Stimulated activated CD4-positive, alpha-beta T cell treated with anti-CD3 and anti-CD28 coated beads, Interleukin-4, amount 100 ng/mL, for 24 hours (primary cell): Measurements from ENCODE around the gene SIPA1L2.
A peak's percentile ranks its signal among the peaks of the same experiment; 100 is the strongest.

Source experiments
- DNase-seq: peaks from one replicate; pipeline ENCODE4 v3.0.0-alpha.2; 2020

Gene SIPA1L2

DNA sequence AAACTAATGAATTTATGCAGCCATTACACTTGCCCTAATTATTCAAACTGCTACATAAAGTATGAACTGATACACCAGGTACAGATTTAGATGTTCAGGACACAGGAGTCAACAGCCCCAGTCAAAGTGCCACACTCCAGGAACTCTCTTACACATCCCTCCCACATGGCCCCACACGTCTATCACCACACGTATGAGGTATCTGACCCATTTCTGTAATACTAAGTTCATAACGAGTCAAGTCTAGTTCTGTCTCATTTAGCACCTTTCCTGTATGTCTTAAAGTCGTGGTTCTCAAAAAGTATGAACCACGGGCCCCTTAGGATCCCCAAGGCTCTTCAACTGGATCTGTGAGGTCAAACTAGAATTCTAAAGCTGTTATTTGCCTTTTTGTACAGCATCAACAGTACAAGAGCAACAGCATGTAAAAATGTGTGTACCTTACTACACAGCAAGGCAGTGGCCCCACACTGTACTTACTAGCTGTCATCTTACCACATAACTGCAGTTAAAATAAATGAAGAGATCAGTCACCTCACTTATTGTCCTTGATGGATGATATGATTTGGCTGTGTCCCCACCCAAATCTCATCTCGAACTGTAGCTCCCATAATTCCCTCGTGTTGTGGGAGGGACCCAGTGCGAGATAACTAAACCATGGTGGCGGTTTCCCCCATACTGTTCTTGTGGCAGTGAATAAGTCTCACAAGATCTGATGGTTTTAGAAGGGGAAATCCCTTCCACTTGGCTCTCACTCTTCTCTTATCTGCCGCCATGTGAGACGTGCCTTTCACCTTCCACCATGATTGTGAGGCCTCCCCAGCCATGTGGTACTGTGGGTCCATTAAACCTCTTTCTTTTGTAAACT lies 42.6 kb downstream of the SIPA1L2 start:
- DNase-seq, result peak; percentile 35

- no peak for DNase-seq
Observed at GRCh38 chr1:232586679-232587078, 43.3 kb downstream of the SIPA1L2 start.

- DNase-seq, result no peak
Observed at GRCh38 chr1:232585486-232585885, 44.4 kb downstream of the SIPA1L2 start.

GRCh38 chr1:232581932-232582331 lies 48.0 kb downstream of the SIPA1L2 start:
- DNase-seq, result no peak
